NCI-H2227 treated with DMSO at 0.1 percent for 48 hours (cell line): ENCODE measurements around the gene CDH9.
"Not testable (repeated sequence)": the region's sequence is repeated elsewhere in the genome, so short reads cannot be mapped to it uniquely, and the experiment has no call there.

Experiments used
- DNase-seq: peaks from one replicate; lab custom pipeline; 2025; lab: John Stamatoyannopoulos, UW

CDH9 gene

GRCh38 chr5:26945901-26946300 is 92.5 kb downstream of the CDH9 start:
- no peak for DNase-seq

- DNase-seq, result no peak
These were observed 95.9 kb downstream of the CDH9 start for GRCh38 chr5:26942481-26942880.

DNA sequence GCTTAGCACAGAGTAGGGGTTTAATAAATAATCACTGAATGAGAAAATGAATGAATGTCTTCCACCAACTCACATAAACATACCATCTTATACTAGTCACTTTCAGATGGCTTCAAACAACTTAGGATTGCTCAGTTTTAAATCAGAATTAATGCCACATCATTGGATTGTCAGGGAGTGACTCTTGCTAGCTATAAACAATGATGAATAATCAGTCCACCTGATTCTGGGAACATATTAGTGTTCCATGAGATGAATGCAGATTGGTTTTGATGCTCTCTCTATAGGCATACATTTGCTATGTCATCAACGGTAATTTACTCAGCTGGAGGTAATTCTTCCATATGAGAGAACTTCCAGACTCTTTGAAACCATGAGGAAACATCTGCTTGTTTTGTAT is 97.4 kb downstream of the CDH9 start:
- DNase-seq, result no peak

DNA sequence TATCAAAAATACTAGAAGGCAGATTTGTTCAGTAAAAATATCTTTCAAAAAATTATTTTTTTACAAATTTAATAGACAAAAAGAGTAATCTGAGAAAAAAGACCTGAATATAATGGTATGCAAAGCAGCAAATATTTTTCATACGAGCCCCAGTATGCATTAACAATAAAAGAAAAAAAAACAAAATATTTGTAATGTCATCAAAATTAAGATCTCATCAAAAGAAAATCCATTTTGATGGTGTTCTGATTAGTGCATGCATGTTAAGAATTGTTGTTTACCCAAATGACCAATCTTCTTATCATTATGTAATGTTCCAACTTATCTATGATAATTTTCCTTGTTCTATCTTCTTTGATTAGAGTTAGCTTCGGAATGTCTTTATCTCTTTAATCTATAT is 106.1 kb downstream of the CDH9 start:
- no peak for DNase-seq

DNA sequence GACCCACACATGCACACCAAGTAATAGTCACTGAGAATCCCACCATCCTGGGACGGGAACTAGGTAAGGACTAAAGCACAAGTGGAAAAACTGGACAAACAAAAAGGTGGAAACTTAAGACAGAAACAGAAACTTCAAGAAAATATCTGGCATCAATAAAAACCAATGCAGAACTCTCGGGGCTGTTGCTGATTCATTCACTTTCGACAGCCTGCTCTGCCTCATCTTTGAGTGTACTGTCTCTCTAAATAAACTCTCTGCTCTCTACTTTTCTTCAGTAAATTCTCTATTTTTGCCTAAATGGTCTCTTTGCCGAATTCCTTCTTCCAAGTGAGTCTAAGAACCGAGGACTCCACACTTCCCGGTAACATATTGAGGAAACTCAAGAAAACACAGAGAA is 116.9 kb downstream of the CDH9 start:
- no peak for DNase-seq

- DNase-seq, result no peak
These were observed 134.9 kb downstream of the CDH9 start for GRCh38 chr5:26903469-26903868.

GRCh38 chr5:26894719-26895263 is 143.6 kb downstream of the CDH9 start:
- DNase-seq, result no peak

- no peak for DNase-seq
These were observed 145.3 kb downstream of the CDH9 start for GRCh38 chr5:26893078-26893477.

DNA sequence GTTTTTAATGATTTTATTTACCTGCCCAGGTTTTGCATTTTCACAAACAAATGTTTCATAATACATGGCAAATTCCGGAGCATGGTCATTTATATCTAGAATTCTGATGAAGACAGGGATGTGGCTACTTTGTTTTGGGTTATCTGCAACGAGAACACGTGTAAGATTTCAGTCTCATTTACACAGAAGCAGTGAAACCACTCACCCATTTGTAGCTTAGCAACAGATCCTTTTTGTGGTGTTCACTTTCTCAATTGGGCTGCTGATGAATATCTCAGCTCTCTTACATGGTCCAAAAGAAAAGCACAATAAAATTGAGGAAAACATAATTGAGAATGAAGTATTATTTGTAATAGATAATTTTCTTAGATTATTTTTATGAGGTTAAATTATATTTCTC is 148.6 kb downstream of the CDH9 start:
- no peak for DNase-seq

GRCh38 chr5:26884481-26884880 is 153.9 kb downstream of the CDH9 start:
- no peak for DNase-seq

GRCh38 chr5:26883375-26883774 is 155.0 kb downstream of the CDH9 start:
- DNase-seq, result no peak

DNA sequence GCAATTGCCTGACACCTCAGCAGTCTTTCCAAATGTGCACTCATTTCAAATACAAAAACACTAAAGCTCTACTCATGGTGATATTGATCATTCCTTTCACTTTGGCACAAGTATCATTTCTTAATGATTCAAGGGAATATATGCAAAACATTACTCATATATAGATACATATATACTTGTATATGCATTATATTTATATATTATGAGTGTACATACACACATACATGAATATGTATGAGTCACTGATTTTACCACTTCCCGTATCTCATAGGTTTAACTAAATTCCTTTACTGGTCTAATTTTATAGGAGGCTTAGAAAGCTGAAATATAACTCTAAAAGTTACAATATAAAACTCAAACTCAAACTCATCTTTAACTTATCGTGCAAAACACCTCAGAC is 156.5 kb downstream of the CDH9 start:
- DNase-seq, result no peak

GRCh38 chr5:26877154-26877553 is 161.2 kb downstream of the CDH9 start:
- no peak for DNase-seq

DNA sequence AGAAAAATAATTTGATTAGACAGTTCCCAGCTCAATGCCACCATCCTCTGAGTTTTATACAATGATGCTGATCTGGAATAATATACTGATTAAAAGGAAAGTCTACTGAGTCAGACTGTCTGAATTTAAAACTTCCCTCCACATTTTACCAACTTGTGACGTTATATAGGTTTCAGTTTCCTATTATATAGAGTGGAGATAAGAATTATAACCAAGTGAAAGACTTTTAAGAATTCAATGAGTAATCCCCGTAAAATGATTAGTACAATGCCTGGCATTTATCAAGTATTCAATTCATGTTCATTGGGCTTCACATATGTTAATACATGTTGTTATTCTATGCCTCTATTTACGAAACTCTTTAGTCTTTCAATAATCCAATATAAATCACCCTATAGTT is 166.0 kb downstream of the CDH9 start:
- no peak for DNase-seq

- DNase-seq, result no peak
These were observed 168.6 kb downstream of the CDH9 start for GRCh38 chr5:26869781-26870180.

DNA sequence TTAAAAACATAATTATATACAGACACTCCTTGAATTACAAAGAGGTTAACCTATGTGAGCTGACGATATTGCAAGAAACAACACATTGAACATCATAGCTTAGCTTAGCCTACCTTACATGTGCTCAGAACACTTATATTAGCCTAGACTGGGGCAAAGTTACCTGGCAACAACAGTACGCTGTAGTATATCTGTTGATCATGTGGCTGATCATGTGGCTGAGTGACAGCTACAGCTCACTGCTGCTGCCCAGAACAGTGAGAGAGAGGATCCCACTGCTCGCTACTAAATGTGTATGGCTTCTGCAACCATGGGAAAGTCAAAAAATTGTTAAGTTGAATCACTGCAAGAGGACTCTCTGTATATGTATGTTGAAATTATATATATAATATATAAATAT is 169.9 kb downstream of the CDH9 start:
- no peak for DNase-seq

- no peak for DNase-seq
These were observed 174.3 kb downstream of the CDH9 start for GRCh38 chr5:26864061-26864460.

DNA sequence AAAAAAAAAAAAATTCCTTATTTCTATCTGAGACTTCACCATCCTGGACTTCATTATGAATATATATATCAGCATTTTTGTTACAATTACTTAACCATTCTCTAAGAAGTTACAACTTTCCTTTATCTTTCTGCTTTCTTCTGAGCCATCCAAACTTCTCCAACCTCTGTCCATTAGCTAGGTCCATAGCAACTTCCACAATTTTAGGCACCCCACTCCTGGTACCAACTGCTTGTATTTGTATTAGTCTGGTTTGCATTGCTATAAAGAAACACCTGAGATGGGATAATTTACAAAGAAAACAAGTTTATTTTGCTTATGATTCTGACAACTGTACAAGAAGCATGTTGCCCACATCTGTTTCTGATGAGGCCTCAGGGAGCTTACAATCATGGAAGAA is 182.1 kb downstream of the CDH9 start:
- no peak for DNase-seq

- not testable (repeated sequence) for DNase-seq
These were observed 185.9 kb downstream of the CDH9 start for GRCh38 chr5:26852450-26852849.

DNA sequence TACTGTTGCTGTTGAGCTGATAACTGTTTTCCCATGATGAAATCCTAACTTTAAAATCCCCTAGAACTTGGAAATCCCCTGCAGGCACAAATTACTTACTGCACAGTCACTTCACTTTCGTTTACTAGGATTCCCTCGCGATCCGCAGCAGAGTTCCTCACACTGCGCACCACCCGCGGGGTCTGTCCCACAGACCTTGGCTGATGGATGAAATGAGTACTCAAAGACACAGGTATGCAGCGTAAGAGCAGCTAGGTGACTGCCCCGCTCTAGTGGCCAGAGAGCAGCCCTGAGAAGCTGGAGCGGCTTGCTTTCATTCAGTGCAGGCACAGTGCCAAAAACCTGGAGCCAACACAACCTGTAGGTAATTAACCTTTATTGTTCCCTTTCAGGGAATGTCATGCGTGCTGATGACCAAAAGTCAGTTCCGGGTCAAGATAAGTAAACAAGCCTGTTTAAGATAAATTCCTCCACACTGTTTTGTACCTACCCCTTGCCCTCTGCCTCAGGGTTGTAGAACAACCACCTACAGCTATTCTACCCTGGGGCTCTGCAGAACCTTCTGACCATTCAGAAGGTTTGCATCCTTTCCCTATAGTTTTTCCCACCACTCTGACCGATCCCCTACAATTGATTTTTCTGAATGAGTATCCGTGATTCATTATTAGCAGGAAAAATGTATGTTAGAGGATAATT is 191.2 kb downstream of the CDH9 start:
- no peak for DNase-seq

DNA sequence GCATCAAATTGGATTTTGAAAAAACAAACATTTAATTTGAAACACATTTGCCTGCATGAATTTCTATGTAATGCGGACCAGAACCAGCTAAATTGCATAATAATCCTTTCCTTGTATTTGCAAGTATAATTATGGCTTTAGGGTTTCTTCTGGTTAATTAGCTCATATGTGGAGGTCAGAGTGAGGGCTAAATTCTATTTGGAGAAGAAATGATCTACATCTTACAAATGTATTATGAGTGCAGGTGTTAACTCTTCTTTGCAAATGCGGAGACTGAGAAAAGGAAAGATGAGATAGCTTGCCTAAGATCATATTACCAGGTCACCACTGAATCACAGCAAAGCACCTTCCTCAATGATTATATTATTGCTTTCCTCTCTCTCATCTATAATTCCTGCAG is 194.7 kb downstream of the CDH9 start:
- DNase-seq, result no peak

DNA sequence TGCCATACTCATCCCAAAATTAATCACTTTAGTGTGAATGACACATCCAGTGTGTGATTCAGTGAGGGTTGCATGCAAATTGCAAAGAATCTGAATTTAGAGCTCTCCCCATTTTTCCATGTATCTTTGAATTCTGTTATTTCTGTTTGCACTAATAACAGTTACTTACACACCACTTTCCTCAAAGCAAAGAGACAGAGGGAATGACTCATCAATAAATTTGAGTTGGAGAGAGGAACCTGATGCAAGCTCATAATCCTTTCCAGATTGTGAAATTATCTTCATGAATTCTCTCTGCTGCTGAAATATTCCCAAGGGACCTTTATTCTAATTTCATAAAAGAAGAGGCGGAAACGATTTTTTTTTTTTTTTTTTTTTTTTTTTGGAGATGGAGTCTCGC is 204.8 kb downstream of the CDH9 start:
- DNase-seq, result no peak
